Fibroblast of villous mesenchyme (primary cell): ENCODE data around the gene WDR1. TPM values are rescaled to one million over a fixed set of nuclear protein-coding genes. Genes with fewer than 3 reads are reported as not detected.

Source experiments
- DNase-seq: peaks from one replicate; pipeline ENCODE4 v3.0.0-alpha.2; 2010; ENCODE audit warnings: low read depth
- H3K4me3 ChIP-seq: 2 replicates; pipeline ENCODE4 v1.5.1; 2011; ENCODE audit warnings: low read depth, mild to moderate bottlenecking, low read length
- total RNA-seq: library from RNA; depleted of rRNA; stranded (reverse); fragments of >200 nt; gene quantifications from 2 replicates; pipeline ENCODE4 v1.2.3, GENCODE V29; 2012
- TF ChIP-seq, protein P1 (sequence below): IDR thresholded peaks from 2 replicates; pipeline ENCODE4 v1.5.1; 2012; ENCODE audit warnings: low read depth, mild to moderate bottlenecking, low read length; ENCODE audit not compliant: insufficient read depth

WDR1 gene
- total RNA-seq, 1 donor, result 516 TPM

DNA sequence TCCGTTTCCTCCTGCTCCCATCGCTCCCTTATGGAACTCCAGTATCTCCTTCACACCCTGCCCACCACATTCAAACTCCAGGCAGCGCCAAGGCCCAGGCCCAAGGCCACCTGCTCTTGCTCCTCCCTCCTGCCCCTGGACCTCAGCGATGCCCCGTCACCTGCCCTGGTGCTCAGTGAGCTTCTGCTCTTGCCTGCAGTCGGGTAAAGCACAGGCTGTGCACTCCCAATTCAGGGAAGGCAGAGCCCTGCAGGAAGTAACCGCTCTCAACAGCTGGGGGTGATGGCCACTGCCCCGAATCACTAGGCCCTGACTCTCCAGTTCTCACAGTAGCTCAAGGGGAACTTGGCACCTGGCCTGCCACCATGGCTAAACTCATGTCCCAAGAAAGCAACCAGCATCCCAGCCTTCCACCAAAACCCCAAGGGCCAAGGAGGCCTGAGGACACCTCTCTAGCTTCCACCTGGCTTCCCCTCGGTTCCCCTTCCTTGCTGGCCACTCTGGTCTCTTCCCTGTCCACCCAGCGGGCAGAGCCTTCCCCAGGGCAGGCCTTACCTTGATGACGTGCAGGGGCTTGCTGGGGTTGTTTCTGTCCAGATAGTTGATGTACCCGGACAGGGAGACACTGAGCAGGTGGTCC is 29.3 kb downstream of the WDR1 start:
- TF ChIP-seq, protein P1, sequence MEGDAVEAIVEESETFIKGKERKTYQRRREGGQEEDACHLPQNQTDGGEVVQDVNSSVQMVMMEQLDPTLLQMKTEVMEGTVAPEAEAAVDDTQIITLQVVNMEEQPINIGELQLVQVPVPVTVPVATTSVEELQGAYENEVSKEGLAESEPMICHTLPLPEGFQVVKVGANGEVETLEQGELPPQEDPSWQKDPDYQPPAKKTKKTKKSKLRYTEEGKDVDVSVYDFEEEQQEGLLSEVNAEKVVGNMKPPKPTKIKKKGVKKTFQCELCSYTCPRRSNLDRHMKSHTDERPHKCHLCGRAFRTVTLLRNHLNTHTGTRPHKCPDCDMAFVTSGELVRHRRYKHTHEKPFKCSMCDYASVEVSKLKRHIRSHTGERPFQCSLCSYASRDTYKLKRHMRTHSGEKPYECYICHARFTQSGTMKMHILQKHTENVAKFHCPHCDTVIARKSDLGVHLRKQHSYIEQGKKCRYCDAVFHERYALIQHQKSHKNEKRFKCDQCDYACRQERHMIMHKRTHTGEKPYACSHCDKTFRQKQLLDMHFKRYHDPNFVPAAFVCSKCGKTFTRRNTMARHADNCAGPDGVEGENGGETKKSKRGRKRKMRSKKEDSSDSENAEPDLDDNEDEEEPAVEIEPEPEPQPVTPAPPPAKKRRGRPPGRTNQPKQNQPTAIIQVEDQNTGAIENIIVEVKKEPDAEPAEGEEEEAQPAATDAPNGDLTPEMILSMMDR, result no peak
- H3K4me3 ChIP-seq, result no peak overlapping the region
- no peak for DNase-seq

DNA sequence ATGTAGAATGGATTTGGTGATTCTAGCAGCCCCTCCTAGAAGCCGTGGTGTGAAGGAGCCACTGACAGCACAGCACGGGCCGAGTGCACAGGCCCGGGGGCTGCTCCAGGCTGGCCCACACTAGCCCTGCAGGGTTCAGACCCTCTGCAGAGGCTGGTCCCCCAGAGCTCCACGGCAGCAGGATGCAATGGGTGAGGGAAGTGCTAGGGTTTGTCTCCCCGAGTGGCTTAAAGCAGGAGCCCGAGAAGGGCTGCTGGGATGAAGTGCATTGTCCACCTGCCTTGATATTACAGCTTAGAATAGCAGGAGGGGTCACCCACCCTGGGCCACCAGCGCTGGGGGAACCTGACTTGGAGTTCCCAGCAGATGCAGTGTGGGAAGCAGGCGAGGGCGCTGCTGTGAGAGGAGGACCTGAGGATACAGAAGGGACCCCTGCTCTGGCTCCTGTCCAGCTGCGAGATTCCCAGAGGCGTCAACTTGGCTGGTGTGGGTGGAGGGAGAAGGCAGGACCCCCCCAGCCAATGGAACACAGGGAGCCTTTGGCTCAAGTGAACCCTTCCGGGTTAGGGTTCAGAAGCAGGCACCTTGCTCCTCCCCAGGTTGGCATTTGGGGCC is 30.0 kb downstream of the WDR1 start:
- DNase-seq, result no peak
- TF ChIP-seq, protein P1, result no peak
- no peak overlapping the region for H3K4me3 ChIP-seq

DNA sequence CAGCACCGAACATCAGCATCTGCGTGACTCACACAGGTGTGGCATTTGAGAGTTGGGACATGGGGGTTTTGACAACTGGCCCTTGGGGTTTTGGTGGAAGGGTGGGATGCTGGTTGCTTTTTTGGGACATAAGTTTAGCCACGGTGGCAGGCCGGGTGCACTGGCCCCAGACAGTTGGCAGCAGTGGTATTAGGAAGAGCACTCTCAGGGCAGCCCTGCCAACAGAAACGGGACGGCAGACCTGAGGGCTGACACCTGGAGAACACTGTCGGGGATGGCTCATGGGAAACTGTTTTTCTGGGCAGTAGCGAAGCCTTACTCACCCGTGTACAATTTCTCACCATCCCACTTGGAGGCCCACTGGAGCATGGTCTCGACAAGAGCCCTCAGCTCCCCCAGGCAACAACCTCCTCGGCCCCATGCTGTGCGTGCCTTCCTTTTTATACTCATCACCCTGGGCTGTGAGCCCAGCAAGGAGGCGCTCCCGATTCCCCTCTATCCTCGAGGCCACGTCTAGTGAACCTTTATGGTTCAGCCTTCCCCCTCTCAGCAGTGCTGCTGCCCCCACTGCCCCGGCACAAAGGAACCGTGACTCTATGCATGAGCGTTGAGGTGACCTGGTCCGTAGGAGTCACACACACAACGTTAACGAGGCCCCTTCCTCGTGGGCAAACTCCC is 30.6 kb downstream of the WDR1 start:
- no peak for DNase-seq
- TF ChIP-seq, protein P1, result no peak
- H3K4me3 ChIP-seq, result no peak overlapping the region

DNA sequence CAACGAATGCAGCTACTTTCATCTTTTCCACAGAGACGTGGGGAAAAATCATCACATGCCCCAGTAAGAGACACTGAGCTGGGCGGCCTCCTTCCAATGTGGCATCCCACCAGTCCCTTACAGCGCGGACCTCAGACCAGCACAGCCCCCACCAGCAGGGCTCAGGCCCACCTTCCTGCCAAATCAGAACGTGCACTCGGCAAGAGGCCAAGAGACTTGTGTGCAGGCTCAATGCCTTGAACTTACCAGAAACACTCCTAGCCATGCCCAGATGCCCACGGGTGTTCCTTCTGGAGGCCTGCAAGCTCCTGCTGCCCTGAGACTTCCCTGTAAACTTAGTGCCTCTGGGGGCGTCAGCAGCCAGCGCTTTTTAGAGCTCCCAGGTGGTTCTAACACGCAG is 31.2 kb downstream of the WDR1 start:
- TF ChIP-seq, protein P1, result no peak
- no peak overlapping the region for H3K4me3 ChIP-seq
- DNase-seq, result no peak

DNA sequence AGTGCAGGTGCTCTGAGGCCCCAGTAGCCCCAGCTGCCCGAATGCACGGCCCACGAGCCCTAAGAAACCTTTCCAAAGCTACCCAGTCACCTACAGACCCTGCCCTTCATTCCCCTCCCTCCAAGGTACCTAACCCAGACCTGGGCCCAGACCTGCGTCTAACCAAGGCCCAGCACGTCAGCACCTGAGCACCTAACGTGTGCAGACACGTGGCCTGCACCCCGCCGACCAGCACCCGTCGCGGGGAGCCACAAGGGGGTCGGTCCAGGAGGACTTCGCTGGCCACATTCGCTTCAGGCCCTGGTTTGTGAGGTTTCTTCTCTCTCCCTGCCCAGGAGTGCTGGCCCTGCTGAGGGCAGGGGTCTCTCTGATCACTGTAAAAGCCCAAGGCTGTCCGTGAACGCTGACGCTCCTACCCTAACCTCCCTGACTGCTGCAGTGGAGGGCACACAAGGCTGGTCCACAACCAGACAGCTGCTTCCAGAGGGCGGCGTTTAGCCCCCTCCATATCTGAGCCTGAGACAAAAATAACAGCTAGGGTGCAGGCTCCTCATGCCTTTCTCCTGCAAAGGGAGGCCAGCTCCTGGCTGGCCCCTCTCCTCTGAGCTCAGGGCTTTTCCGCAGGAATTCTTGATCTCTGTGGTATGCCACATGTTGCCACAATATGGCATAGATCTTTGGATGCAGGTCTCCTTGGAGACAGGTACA is 31.8 kb downstream of the WDR1 start:
- H3K4me3 ChIP-seq, result no peak overlapping the region
- no peak for DNase-seq
- TF ChIP-seq, protein P1, result no peak

DNA sequence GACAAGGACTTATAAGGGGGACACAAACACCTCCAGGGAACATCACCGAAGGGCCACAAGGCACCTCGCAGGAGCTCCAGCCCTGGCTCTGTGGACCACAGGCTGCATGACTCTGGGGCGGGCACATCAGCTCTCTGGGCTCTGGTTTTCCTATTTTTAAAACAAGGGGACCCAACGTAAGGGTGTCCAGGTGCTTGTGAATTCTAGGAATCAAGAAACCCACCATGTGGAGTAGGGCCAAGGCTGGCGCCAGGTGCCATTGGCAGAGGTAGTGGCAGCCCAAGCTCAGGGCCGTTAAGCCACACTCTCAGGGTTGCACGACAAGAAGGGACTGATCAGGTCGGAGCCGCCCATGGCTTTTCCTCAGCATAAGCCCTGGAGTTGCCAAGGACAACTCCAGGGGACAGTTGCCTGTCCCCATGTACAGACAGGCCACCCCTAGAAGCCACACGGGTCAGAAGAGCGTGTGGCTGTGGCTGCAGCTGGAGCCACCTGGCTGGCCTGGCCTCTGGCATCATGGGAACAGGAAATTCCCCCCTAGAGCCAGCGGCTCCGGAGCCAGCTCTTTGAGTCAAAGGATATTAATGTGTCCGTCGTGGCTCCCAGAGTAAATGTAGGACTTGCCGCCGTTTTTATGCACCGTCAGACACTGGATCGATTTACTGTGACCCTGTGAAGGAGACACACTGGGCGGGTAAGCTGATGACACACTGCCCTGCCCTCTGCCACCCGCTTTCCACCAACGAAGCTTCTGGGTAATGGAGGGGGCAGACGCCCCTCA is 32.5 kb downstream of the WDR1 start:
- no peak for DNase-seq
- no peak overlapping the region for H3K4me3 ChIP-seq
- TF ChIP-seq, protein P1, result no peak
